HG03457 (cell line): ENCODE measurements around the gene PIK3R3.

ENCODE experiments used
- ATAC-seq: cut with Tn5 transposase; IDR thresholded peaks from one replicate; pipeline ENCODE4 v1.9.1; 2021; ENCODE audit warnings: moderate number of reproducible peaks; ENCODE audit not compliant: unreplicated experiment

The PIK3R3 gene

GRCh38 chr1:46132529-46133180, at the start of gene PIK3R3:
PIK3R3 (minus strand) TSS chr1:46132629; CDS start chr1:46131952, 677 bp downstream.
- ATAC-seq: peak; percentile 79

- no peak for ATAC-seq
Observed at GRCh38 chr1:46181343-46182260, 49.2 kb upstream of the PIK3R3 start.

- ATAC-seq: no peak
Observed at GRCh38 chr1:46180082-46180616, 47.7 kb upstream of the PIK3R3 start.

GRCh38 chr1:46179138-46180081, 47.0 kb upstream of the PIK3R3 start:
- no peak for ATAC-seq

GRCh38 chr1:46176211-46176865, 43.9 kb upstream of the PIK3R3 start, which contains the start of gene P3R3URF:
P3R3URF (minus strand) TSS chr1:46176488; CDS start chr1:46176471, 17 bp downstream.
- no peak for ATAC-seq

- no peak for ATAC-seq
Observed at GRCh38 chr1:46175243-46175642, 42.8 kb upstream of the PIK3R3 start.

- no peak for ATAC-seq
Observed at GRCh38 chr1:46174448-46175231, 42.2 kb upstream of the PIK3R3 start, which contains the start of gene TSPAN1. TSPAN1 (plus strand) TSS chr1:46175087; CDS start chr1:46181108, 6,021 bp downstream.

GRCh38 chr1:46173361-46173856, 41.0 kb upstream of the PIK3R3 start:
- ATAC-seq: no peak

- ATAC-seq: no peak
Observed at GRCh38 chr1:46172321-46172720, 39.9 kb upstream of the PIK3R3 start.

GRCh38 chr1:46171871-46172270, 39.4 kb upstream of the PIK3R3 start:
- ATAC-seq: no peak

- ATAC-seq: no peak
Observed at GRCh38 chr1:46171351-46171750, 38.9 kb upstream of the PIK3R3 start.

GRCh38 chr1:46169811-46170454, 37.5 kb upstream of the PIK3R3 start:
- no peak for ATAC-seq

GRCh38 chr1:46168477-46168876, 36.0 kb upstream of the PIK3R3 start:
- ATAC-seq: no peak

GRCh38 chr1:46166521-46167462, 34.4 kb upstream of the PIK3R3 start:
- no peak for ATAC-seq

- ATAC-seq: no peak
Observed at GRCh38 chr1:46160212-46160611, 27.8 kb upstream of the PIK3R3 start.

GRCh38 chr1:46159516-46159915, 27.1 kb upstream of the PIK3R3 start:
- ATAC-seq: no peak
